Activated CD4-positive, alpha-beta T cell treated with anti-CD3 and anti-CD28 coated beads, Interleukin-10, Interleukin-2, amounts not matched to agents 100 ng/mL and 50 ng/mL, durations not matched to agents 16 hours and 8 hours (primary cell): ENCODE measurements around the gene DUT.

ENCODE experiments used
- DNase-seq: peaks from one replicate; pipeline ENCODE4 v3.0.0-alpha.2; 2020

Gene DUT

DNA sequence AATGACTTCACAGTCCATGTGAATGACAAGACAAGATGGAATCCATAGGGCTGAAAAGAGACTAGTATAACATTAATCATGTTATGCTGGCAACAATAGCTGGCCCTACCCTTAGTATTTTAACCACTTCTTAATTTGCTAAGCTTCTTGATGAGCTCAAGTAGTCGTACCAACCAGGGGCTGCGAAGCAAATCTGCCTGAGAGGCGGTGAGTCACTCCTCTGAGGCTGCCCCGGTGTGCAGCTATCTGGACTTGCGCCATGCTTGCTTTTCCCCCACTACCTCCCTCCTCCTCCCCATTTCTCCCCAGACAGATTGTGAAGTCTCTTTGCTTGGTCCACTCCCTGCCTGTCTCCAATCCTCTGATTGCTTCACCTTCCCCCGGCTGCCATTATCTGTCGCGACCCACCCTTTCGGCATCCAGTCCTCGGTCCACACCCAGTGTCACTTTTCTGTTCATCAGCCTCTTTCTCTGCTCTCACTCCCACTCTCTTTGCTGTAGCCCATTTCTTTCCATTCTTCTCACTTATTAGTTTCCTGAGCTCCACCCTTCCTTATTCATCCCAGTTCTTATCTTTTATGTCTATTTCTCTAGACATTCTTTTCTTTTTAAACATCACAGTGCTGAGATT lies 42.7 kb downstream of the DUT start:
- no peak for DNase-seq

DNA sequence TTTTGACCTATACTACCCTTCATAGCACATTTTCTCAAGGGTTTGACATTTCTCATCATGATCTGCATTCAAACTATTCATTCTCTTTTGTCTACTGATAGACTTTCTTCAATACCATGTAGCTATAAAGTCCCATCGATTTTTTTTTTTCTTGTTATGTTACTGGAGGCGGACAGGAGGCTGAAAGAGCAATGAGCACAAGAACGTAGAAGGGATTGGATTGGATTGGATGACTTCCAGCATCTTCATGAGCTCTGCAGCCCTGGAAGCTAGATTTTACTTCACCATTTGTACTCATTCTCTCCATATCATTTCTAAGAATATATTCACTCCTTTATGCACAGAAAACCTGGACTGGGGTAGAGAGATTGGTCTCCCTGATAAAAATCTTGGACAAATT lies 43.2 kb downstream of the DUT start:
- DNase-seq, result no peak

DNA sequence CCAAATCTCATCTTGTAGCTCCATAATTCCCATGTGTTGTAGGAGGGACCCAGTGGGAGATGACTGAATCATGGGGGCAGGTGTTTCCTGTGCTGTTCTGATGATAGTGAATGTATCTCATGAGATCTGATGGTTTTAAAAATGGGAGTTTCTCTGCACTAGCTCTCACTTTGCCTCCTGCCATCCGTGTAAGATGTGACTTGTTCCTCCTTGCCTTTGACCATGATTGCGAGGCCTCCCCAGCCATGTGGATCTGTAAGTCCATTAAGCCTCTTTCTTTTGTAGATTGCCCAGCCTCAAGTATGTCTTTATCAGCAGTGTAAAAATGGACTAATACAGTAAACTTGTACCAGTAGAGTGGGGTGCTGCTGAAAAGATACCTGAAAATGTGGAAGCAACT lies 44.5 kb downstream of the DUT start:
- no peak for DNase-seq

DNA sequence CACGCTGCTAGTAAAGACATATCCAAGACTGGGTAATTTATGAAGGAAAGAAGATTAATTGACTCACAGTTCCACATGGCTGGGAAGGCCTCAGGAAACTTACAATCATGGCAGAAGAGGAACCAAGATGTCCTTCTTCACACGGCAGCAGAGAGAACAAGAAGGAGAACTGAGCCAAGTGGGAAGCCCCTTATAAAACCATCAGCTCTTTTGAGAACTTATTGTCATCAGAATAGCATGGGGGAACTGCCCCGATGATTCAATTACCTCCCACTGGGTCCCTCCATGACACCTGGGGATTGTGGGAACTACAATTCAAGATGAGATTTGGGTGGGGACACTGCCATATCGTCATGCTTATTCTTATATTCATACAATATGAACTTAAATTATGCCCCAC lies 49.0 kb downstream of the DUT start:
- no peak for DNase-seq

DNA sequence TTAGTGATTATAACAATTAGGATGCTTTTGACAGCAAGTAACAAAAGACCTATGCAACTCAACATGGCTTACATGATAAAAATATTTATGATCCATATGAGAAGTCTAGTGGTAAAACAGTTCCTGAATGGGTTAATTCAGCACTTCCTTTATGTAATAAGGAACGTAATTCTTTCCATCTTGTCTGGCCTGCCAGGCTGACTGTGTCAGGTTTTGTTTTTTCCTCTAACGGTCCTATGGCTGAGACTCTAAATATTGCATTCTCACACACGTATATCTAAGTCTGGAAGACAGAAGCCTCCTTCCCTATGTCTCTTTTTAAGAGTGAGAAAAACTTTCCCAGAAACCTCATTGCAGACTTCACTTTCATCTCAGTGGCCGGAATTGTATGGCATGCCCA lies 50.6 kb downstream of the DUT start:
- no peak for DNase-seq

DNA sequence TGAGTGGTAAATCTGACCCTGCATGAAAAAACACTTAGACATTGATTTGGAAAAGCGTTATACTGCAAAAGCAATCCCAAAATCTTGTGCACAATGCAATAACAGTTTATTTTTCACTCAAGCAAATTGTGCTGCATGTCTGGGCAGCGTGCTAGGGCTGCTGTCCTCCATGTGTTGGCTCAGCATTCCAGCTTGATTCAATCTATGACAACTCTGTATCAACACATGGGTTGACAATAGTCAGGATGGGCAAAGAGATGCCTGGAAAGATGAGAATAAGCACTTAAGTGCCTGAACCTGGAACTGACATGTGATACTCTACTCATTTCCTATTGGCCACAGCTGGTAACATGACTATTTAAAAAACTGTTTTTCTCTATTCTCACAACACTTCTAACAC lies 51.8 kb downstream of the DUT start:
- no peak for DNase-seq

DNA sequence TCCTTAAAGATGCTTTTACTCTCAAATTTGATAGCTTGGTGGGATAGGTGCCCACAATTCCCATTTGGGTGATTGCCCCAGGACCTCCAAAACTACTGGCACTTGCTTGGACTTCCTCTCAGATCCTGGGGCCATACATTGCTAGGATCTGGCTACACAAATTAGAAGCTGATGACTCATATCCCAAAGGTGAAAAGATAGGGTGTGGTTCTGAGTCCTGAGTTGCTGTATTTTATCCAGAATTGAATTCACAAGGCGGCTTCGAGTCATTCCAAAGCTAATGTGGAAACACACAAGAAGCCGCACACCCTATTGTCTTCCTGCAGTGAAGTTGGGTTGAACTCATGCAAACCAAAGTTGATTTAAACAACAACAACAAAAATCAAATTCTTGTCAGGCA lies 53.4 kb downstream of the DUT start:
- no peak for DNase-seq

DNA sequence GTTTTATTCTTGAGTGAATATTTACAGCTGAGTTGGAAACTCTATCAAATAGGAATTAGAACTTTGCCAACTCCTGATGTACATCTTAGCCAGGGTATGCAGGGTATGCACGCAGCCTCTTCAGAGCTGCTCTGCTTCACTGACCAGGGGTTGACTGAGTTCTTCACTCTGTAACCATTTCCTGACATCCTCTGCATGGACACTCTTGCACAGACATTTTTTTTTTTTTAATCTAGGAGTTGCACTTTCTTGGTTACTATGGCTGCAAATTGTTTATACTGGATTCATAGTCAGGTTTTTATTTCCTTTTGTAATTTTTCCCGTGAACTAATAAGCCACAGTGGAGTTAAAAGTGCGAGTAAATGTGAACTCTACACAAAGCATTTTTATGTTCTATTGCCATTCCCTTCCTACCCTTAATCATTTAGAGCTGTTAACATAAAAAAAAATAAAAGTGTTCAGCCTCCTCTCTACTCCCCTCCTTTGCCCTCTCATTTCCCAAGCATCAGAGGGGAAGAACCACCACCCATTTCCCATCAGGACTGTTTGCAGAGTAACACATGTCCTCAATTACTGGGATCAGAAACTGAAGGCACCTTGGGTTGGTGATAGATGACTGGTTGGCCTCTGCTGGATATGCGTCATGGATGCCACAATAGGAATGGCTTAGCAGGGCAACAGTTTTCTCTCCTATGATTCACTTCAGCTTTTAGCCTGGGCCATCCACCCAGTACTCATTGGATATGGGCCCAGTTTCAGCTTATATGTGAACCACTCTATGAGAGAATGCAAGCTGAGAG lies 54.0 kb downstream of the DUT start:
- no peak for DNase-seq

DNA sequence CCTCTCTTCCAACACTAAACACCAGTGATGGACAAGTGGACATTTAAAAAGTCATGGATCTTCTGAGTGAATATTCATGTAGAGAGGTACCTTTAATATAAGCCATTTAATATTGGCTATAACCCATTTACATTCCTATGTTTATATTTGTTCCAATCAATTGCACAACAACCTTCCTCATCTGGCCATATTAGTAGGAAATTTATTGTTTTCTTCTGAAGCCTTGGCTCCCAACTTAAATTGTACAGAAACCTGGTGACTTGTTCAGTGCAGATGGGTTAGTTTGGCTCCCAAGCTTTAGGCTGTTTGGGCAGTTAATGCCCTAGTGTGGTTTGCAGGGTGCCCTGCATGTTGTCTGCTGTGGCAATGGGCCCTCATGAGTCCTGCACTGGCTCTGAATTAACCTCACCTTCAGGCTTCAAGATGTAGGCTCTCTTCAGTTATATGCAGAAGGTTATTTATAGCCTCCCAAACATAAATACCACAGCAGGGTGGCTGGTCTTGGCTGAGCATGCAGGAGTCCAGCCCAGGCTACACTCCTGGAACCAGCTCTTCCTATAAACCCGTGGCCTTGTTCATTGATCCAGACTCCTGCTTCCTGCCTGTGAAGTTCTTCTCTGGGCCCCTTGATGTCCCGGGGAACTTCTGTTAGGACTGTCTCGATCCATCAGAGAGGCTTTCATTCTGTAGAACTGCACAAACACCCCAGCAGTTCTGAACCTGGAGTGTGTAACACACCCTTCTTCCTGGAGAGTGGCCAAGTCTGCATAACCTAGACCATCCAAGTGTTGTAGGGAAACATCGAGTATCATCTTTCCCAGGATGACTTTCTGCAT lies 57.0 kb downstream of the DUT start:
- no peak for DNase-seq

DNA sequence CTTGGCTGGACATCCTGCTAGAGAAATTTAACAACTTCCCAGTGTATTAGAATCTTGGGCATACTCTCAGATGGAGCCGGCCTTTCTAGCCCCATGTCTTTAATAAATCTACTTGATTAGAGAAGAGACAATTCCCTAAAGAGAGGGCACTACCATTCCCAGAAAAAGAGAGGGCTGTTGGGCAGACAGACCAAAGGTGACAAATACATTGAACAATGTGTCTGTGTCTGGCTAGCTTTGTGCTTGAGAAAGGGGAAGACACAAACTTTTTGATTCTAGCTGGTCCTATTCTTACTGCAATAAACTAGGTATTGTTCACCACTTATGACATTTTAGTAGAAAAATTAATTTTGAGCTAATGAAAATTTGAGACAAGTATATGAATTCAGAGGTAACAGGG lies 57.7 kb downstream of the DUT start:
- DNase-seq, result no peak

DNA sequence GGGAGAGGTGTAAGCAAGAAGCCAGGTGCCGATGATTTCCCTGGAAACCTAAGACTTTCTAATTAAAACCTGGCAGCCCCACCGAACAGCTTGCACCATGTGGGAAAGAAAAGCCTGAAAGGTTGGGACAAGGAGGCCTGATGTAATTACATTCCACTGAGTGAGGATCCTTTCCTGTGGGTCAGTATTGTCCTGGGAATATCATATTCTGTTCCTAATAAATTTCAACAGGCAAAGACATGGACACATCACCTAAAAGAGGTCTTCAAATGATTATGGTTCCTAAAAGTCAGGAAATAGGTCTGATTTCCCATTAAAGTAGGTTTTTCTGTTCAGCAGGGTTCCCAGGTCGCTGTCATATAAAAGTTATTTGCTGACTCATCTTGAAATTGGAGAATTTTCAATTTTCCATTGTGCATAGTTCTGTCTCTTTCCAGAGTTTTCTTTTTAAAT lies 58.5 kb downstream of the DUT start:
- DNase-seq, result no peak

DNA sequence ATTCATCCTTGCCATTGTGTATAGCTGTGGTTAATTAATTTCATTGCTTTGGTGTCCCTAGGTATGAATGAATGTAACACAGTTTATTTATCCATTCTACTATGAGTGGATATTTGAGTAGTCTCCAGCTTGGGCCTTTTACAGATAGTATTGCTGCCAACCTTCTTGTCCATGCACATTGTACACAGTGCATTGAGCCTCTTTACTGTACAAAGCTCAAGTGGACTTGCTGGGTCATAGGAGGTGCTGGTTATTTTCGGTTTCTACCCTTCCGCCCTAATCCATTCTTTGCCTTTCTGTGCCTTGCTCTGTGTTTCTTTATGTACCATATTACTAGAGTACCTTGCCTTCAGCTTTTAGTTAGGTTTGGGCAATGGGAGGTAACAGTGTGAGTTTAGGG lies 60.7 kb downstream of the DUT start:
- no peak for DNase-seq

DNA sequence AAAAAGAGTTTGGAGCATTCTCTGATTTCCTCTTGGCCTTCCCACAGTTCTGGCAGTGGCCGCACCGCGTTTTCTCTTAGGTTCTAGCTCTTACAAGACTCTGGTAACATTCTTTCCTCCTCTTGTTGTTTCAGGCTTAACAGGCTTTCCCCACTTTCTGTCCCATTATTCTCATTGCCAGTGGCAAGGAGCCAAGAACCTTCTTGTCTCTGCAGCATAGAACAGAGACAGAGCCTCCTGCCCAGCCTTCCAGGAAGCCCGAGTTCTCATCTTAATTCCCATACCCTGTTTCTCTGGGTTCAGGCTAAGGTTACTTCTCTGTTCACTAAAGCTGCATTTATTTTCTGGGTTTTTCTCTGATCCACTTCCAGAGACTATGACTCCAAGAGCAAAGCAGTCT lies 61.1 kb downstream of the DUT start:
- DNase-seq, result no peak
